Fibroblast of pulmonary artery (primary cell): ENCODE results near the gene PATL2.
A peak's percentile ranks its signal among the peaks of the same experiment; 100 is the strongest.
"Not testable (repeated sequence)": the region's sequence is repeated elsewhere in the genome, so short reads cannot be mapped to it uniquely, and the experiment has no call there.

Experiments
- DNase-seq: peaks from one replicate; pipeline ENCODE4 v3.0.0-alpha.2; 2010; ENCODE audit warnings: low read depth
- H3K4me3 ChIP-seq: replicated peaks from 2 replicates; pipeline ENCODE4 v1.5.1; 2011; ENCODE audit warnings: low read depth, mild to moderate bottlenecking, control low read depth, low read length, moderate library complexity
- CTCF ChIP-seq: IDR thresholded peaks from 2 replicates; pipeline ENCODE4 v1.5.1; 2011; ENCODE audit warnings: mild to moderate bottlenecking, control low read depth, low read length, inconsistent platforms; ENCODE audit errors: missing control alignments

The PATL2 gene

GRCh38 chr15:44734839-44735481 lies 23.8 kb upstream of the PATL2 start:
- no peak for TF ChIP-seq CTCF
- no peak for DNase-seq
- H3K4me3 ChIP-seq = no peak overlapping the region

GRCh38 chr15:44729408-44730127 lies 18.4 kb upstream of the PATL2 start:
- TF ChIP-seq CTCF = no peak
- peak overlapping the region; percentile 92 for H3K4me3 ChIP-seq
- DNase-seq = peak; percentile 32

GRCh38 chr15:44728576-44729407 lies 17.7 kb upstream of the PATL2 start:
- no peak for TF ChIP-seq CTCF
- DNase-seq = peak; percentile 99
- H3K4me3 ChIP-seq = peak overlapping the region; percentile 92

GRCh38 chr15:44728232-44728575 lies 17.1 kb upstream of the PATL2 start:
- H3K4me3 ChIP-seq = peak overlapping the region; percentile 92
- not testable (repeated sequence) for DNase-seq

DNA sequence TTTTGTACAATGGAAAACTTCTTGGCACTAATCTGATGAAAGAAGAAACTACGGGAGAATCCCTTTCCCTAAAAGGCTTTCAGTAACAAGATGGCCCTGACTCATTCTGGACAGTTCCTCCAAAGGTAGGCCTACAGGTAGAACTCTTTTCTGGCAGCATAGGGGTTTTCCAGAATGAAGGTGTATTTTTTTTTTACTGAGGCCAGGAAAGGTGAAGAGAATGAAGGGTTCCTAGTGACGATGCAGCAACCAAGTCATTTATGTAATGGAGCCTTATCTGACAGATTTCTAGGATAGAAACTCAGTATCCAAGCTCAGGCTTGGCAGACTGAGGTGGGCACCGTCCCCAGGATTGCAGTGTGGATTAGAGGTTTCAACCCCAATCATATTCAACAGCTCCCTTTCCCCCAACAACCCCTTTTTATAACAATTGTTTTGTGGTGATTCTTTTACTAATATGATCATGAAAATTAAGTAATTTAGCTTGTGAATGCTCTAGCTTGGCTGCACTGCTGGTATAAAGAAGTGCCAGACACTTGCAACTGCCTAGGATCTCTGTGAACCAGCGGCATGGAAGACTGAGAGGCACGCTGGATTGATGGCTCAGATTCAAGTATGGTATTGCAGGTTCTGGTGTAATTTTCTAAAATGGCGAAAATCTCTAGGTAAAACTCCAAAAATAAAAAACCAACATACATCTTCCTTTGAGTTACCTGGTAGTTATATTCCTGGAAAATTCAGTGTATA lies 16.5 kb upstream of the PATL2 start:
- DNase-seq = no peak
- H3K4me3 ChIP-seq = no peak overlapping the region
- no peak for TF ChIP-seq CTCF

- peak overlapping the region; percentile 21 for H3K4me3 ChIP-seq
- peak; percentile 93 for DNase-seq
- TF ChIP-seq CTCF = peak; percentile 13
Observed at GRCh38 chr15:44726568-44727484, 15.7 kb upstream of the PATL2 start.
